Measurements from ENCODE around the gene TADA1. TPM values are rescaled to one million over a fixed set of nuclear protein-coding genes. Genes with fewer than 3 reads are reported as not detected.

Gene TADA1
- total and polyA plus RNA-seq, 4 donors: 9.1 to 21.3 (median 15.0) TPM

DNA sequence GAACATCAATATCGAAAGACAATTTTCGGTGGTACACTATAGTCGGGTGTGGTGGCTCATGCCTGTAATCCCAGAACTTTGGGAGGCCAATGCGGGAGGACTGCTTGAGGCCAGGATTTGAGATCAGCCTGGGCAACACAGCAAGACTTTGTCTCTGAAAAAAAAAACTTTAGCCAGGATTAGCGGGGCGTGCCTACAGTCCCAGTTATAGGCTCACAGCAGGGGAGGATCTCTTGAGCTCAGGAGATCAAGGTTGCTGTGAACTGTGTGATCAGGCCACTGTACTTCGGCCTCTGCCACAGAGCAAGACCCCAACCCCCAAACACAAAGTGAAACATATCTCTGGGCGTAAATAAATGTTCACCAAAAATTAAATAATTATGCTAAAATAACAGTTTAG, 1.6 kb downstream of the TADA1 start:
- WGBS: 54% methylated on average over 8 of the region's 8 CpGs
- Histone ChIP-seq H3K36me3 (ENCODE audit: control insufficient read depth in 4 of 4, insufficient read depth in 3 of 4, low read depth in 1 of 4, low read length in 3 of 4) (no peaks in the 10 kb centered on the region), H3K4me3 (ENCODE audit: low read depth in 1 of 3, low read length in 3 of 3) (peak overlapping the region in 2 of 3 donors; percentile 72 to 94), H3K9ac (ENCODE audit: low read depth in 1 of 2, low read length in 2 of 2) (peak overlapping the region; percentile 75 to 84), H3K27me3 (ENCODE audit: control insufficient read depth in 4 of 4, insufficient read depth in 4 of 4, low read length in 3 of 4) (no peaks in the 10 kb centered on the region), H3K4me1 (ENCODE audit: control insufficient read depth in 4 of 4, insufficient read depth in 4 of 4, low read length in 3 of 4) (peaks cover 10 to 69% (median 41%) of the 10 kb centered on the region in 4 donors), H3K9me3 (ENCODE audit: control insufficient read depth in 4 of 4, low read length in 3 of 4) (no peaks in the 10 kb centered on the region), H3K27ac (ENCODE audit: low read depth in 1 of 2, low read length in 2 of 2) (peak overlapping the region; percentile 48 to 98)
- TF ChIP-seq, protein P1, sequence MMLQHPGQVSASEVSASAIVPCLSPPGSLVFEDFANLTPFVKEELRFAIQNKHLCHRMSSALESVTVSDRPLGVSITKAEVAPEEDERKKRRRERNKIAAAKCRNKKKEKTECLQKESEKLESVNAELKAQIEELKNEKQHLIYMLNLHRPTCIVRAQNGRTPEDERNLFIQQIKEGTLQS (IDR thresholded peaks at IDR 0.05): peak; percentile 33
- TF ChIP-seq HNF4A (conservative IDR thresholded peaks at IDR 0.05) (peak; percentile 96 to 98), HNF4G (IDR thresholded peaks at IDR 0.05) (peak; percentile 95), RXRA (IDR thresholded peaks at IDR 0.05) (peak; percentile 85 to 96), EGR1 (IDR thresholded peaks at IDR 0.05; ENCODE audit: low read depth in 2 of 2) (no peak), FOXA2 (IDR thresholded peaks at IDR 0.05) (no peak), SP1 (IDR thresholded peaks at IDR 0.05) (peak; percentile 94), GABPA (IDR thresholded peaks at IDR 0.05 in 1 of 2, conservative IDR thresholded peaks at IDR 0.05 in 1 of 2) (no peak), RAD21 (IDR thresholded peaks at IDR 0.05) (peak; percentile 10 to 25), JUND (IDR thresholded peaks at IDR 0.05) (peak; percentile 33 to 41), TAF1 (conservative IDR thresholded peaks at IDR 0.05) (peak; percentile 75), YY1 (IDR thresholded peaks at IDR 0.05) (no peak), NR2F2 (IDR thresholded peaks at IDR 0.05) (peak; percentile 68)
- TF ChIP-seq, protein P2, sequence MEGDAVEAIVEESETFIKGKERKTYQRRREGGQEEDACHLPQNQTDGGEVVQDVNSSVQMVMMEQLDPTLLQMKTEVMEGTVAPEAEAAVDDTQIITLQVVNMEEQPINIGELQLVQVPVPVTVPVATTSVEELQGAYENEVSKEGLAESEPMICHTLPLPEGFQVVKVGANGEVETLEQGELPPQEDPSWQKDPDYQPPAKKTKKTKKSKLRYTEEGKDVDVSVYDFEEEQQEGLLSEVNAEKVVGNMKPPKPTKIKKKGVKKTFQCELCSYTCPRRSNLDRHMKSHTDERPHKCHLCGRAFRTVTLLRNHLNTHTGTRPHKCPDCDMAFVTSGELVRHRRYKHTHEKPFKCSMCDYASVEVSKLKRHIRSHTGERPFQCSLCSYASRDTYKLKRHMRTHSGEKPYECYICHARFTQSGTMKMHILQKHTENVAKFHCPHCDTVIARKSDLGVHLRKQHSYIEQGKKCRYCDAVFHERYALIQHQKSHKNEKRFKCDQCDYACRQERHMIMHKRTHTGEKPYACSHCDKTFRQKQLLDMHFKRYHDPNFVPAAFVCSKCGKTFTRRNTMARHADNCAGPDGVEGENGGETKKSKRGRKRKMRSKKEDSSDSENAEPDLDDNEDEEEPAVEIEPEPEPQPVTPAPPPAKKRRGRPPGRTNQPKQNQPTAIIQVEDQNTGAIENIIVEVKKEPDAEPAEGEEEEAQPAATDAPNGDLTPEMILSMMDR (IDR thresholded peaks at IDR 0.05; ENCODE audit: low read depth, low read length, missing input control): no peak
- TF ChIP-seq, protein P3, sequence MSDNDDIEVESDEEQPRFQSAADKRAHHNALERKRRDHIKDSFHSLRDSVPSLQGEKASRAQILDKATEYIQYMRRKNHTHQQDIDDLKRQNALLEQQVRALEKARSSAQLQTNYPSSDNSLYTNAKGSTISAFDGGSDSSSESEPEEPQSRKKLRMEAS (IDR thresholded peaks at IDR 0.05): no peak
- TF ChIP-seq, protein P4, sequence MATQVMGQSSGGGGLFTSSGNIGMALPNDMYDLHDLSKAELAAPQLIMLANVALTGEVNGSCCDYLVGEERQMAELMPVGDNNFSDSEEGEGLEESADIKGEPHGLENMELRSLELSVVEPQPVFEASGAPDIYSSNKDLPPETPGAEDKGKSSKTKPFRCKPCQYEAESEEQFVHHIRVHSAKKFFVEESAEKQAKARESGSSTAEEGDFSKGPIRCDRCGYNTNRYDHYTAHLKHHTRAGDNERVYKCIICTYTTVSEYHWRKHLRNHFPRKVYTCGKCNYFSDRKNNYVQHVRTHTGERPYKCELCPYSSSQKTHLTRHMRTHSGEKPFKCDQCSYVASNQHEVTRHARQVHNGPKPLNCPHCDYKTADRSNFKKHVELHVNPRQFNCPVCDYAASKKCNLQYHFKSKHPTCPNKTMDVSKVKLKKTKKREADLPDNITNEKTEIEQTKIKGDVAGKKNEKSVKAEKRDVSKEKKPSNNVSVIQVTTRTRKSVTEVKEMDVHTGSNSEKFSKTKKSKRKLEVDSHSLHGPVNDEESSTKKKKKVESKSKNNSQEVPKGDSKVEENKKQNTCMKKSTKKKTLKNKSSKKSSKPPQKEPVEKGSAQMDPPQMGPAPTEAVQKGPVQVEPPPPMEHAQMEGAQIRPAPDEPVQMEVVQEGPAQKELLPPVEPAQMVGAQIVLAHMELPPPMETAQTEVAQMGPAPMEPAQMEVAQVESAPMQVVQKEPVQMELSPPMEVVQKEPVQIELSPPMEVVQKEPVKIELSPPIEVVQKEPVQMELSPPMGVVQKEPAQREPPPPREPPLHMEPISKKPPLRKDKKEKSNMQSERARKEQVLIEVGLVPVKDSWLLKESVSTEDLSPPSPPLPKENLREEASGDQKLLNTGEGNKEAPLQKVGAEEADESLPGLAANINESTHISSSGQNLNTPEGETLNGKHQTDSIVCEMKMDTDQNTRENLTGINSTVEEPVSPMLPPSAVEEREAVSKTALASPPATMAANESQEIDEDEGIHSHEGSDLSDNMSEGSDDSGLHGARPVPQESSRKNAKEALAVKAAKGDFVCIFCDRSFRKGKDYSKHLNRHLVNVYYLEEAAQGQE (IDR thresholded peaks at IDR 0.05): no peak
- TF ChIP-seq, protein P5, sequence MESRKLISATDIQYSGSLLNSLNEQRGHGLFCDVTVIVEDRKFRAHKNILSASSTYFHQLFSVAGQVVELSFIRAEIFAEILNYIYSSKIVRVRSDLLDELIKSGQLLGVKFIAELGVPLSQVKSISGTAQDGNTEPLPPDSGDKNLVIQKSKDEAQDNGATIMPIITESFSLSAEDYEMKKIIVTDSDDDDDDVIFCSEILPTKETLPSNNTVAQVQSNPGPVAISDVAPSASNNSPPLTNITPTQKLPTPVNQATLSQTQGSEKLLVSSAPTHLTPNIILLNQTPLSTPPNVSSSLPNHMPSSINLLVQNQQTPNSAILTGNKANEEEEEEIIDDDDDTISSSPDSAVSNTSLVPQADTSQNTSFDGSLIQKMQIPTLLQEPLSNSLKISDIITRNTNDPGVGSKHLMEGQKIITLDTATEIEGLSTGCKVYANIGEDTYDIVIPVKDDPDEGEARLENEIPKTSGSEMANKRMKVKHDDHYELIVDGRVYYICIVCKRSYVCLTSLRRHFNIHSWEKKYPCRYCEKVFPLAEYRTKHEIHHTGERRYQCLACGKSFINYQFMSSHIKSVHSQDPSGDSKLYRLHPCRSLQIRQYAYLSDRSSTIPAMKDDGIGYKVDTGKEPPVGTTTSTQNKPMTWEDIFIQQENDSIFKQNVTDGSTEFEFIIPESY (IDR thresholded peaks at IDR 0.05): no peak
- DNase-seq (ENCODE audit: low spot score): peak; percentile 39
